IMR-90 (cell line): ENCODE results near the gene ZFR. TPM values are rescaled to one million over a fixed set of nuclear protein-coding genes. Genes with fewer than 3 reads are reported as not detected.

Source experiments
- ATAC-seq: fragments of 200-7000 bp; cut with Tn5 transposase; 2 replicates; pipeline ENCODE4 v1.9.1; 2020; ENCODE audit warnings: low read depth, mild to moderate bottlenecking, moderate library complexity
- BruUV-seq: library from RNA; stranded (reverse); fragments of 400-500 nt; replicated peaks from 2 replicates; lab custom pipeline; 2021; lab: Mats Ljungman, UMichigan
- CTCF ChIA-PET: fragments of 300-600 bp; formaldehyde crosslinking; extraction: SDS; loops from one replicate; lab custom pipeline; 2021; ENCODE audit warnings: antibody characterized with exemption; lab: Yijun Ruan, JAX
- POLR2A ChIA-PET: fragments of 300-600 bp; sonication (Branson Sonifier 250); formaldehyde crosslinking; loops from one replicate; lab custom pipeline; 2022; ENCODE audit warnings: antibody characterized with exemption; ENCODE audit not compliant: unreplicated experiment; lab: Charles Lee
- DNase-seq: peaks from one replicate; pipeline ENCODE4 v3.0.0; 2013
- H2AFZ ChIP-seq: replicated peaks from 2 replicates; pipeline ENCODE3; 2013; ENCODE audit warnings: low read length, mild to moderate bottlenecking; ENCODE audit not compliant: poor library complexity
- H2AK5ac ChIP-seq: 2 replicates; pipeline ENCODE4 v1.6.1; 2013; ENCODE audit warnings: low read depth, low read length, inconsistent platforms
- H2AK9ac ChIP-seq: replicated peaks from 2 replicates; pipeline ENCODE3; 2013; ENCODE audit warnings: mild to moderate bottlenecking, low read depth, low read length, moderate library complexity; ENCODE audit not compliant: poor library complexity
- H2BK120ac ChIP-seq: 2 replicates; pipeline ENCODE4 v1.6.1; 2013; ENCODE audit warnings: low read depth, low read length, inconsistent platforms
- H2BK15ac ChIP-seq: 3 replicates; pipeline ENCODE4 v1.6.1; 2013; ENCODE audit warnings: low read depth, low read length, inconsistent platforms
- H2BK20ac ChIP-seq: 2 replicates; pipeline ENCODE4 v1.6.1; 2013; ENCODE audit warnings: low read depth, mild to moderate bottlenecking, inconsistent platforms, low read length, moderate library complexity
- H2BK5ac ChIP-seq: 2 replicates; pipeline ENCODE4 v1.6.1; 2013; ENCODE audit warnings: mild to moderate bottlenecking, low read depth, low read length, inconsistent platforms; ENCODE audit not compliant: poor library complexity, severe bottlenecking
- H3K14ac ChIP-seq: replicated peaks from 2 replicates; pipeline ENCODE4 v1.6.1; 2013; ENCODE audit warnings: low read depth, low read length, inconsistent platforms
- H3K18ac ChIP-seq: 2 replicates; pipeline ENCODE4 v1.6.1; 2013; ENCODE audit warnings: low read depth, low read length, control low read depth
- H3K23ac ChIP-seq: 2 replicates; pipeline ENCODE4 v1.6.1; 2013; ENCODE audit warnings: low read depth, low read length, inconsistent platforms
- H3K27ac ChIP-seq: 2 replicates; pipeline ENCODE4 v1.5.1; 2013; ENCODE audit warnings: mild to moderate bottlenecking, control low read depth, low read length; ENCODE audit not compliant: insufficient read depth
- H3K27me3 ChIP-seq: 2 replicates; pipeline ENCODE4 v1.6.1; 2013; ENCODE audit warnings: low read length; ENCODE audit not compliant: control insufficient read depth, insufficient read depth
- H3K36me3 ChIP-seq: 2 replicates; pipeline ENCODE4 v1.6.1; 2013; ENCODE audit warnings: low read length, mixed read lengths; ENCODE audit not compliant: control insufficient read depth, insufficient read depth
- H3K4ac ChIP-seq: 2 replicates; pipeline ENCODE4 v1.6.1; 2013; ENCODE audit warnings: low read depth, low read length, inconsistent platforms
- H3K4me1 ChIP-seq: 2 replicates; pipeline ENCODE4 v1.6.1; 2013; ENCODE audit warnings: low read length, mixed read lengths; ENCODE audit not compliant: control insufficient read depth, insufficient read depth
- H3K4me2 ChIP-seq: 2 replicates; pipeline ENCODE4 v1.6.1; 2013; ENCODE audit warnings: low read depth, mild to moderate bottlenecking, control low read depth, low read length, moderate library complexity
- H3K4me3 ChIP-seq: 2 replicates; pipeline ENCODE4 v1.5.1; 2013; ENCODE audit warnings: low read depth, mild to moderate bottlenecking, control low read depth, low read length, moderate library complexity; ENCODE audit not compliant: insufficient read depth
- H3K56ac ChIP-seq: 2 replicates; pipeline ENCODE4 v1.6.1; 2013; ENCODE audit warnings: low read length, inconsistent platforms; ENCODE audit not compliant: insufficient read depth; ENCODE audit errors: extremely low read depth
- H3K79me1 ChIP-seq, 2 experiments: 2 replicates each; pipeline ENCODE4 v1.6.1; 2013; ENCODE audit warnings: low read length in 2 of 2, inconsistent platforms in 1 of 2, low read depth in 1 of 2
- H3K9ac ChIP-seq: 2 replicates; pipeline ENCODE4 v1.6.1; 2013; ENCODE audit warnings: low read depth, low read length, control low read depth
- H3K9me1 ChIP-seq: 2 replicates; pipeline ENCODE4 v1.6.1; 2013; ENCODE audit warnings: low read length, inconsistent platforms; ENCODE audit not compliant: insufficient read depth
- H3K9me3 ChIP-seq: 2 replicates; pipeline ENCODE4 v1.6.1; 2013; ENCODE audit warnings: low read length; ENCODE audit not compliant: control insufficient read depth, insufficient read depth
- H4K20me1 ChIP-seq: 2 replicates; pipeline ENCODE4 v1.6.1; 2013; ENCODE audit warnings: low read length, inconsistent platforms; ENCODE audit not compliant: insufficient read depth
- H4K5ac ChIP-seq: 2 replicates; pipeline ENCODE4 v1.6.1; 2013; ENCODE audit warnings: mild to moderate bottlenecking, low read depth, low read length, control low read depth
- H4K8ac ChIP-seq, 2 experiments: 2 replicates each; pipeline ENCODE4 v1.6.1; 2013; ENCODE audit warnings: low read depth in 2 of 2, low read length in 2 of 2, control low read depth in 1 of 2, inconsistent platforms in 1 of 2
- H4K91ac ChIP-seq: 2 replicates; pipeline ENCODE4 v1.6.1; 2013; ENCODE audit warnings: low read depth, low read length, inconsistent platforms; ENCODE audit not compliant: insufficient read depth
- BHLHE40 ChIP-seq: fragments of 150-350 bp; IDR thresholded peaks from 2 replicates; pipeline ENCODE4 v1.6.1; 2016; ENCODE audit warnings: mild to moderate bottlenecking, low read depth, low read length
- CTCF ChIP-seq: conservative IDR thresholded peaks from 2 replicates; pipeline ENCODE4 v1.5.1; 2012; ENCODE audit warnings: mild to moderate bottlenecking, low read depth, low read length, improper control_type of control experiment
- FOS ChIP-seq: fragments of 150-350 bp; IDR thresholded peaks from 2 replicates; pipeline ENCODE4 v1.6.1; 2016; ENCODE audit warnings: low read depth, low read length
- MAFK ChIP-seq: IDR thresholded peaks from 2 replicates; pipeline ENCODE4 v1.6.1; 2012; ENCODE audit warnings: low read depth, low read length, improper control_type of control experiment
- MAZ ChIP-seq: IDR thresholded peaks from 2 replicates; pipeline ENCODE4 v1.6.1; 2012; ENCODE audit warnings: low read depth, mild to moderate bottlenecking, low read length, improper control_type of control experiment, moderate library complexity, borderline replicate concordance
- POLR2A ChIP-seq: IDR thresholded peaks from 2 replicates; pipeline ENCODE4 v1.6.1; 2012; ENCODE audit warnings: mild to moderate bottlenecking, low read depth, low read length
- RCOR1 ChIP-seq: IDR thresholded peaks from 2 replicates; pipeline ENCODE4 v1.6.1; 2012; ENCODE audit warnings: mild to moderate bottlenecking, low read length, improper control_type of control experiment; ENCODE audit not compliant: insufficient replicate concordance
- SMC3 ChIP-seq: fragments of 150-350 bp; IDR thresholded peaks from 2 replicates; pipeline ENCODE4 v1.6.1; 2016; ENCODE audit warnings: low read depth, mild to moderate bottlenecking, antibody characterized with exemption, low read length, moderate library complexity
- dilution Hi-C: fragments of 300-500 bp; cut with HindIII; formaldehyde crosslinking; loops from one replicate; pipeline ENCODE4 v1.14.3; 2018; ENCODE audit warnings: low sequenced_read_pairs; ENCODE audit not compliant: unreplicated experiment
- in situ Hi-C: fragments of 300-500 bp; cut with MboI; formaldehyde crosslinking; loops from 3 replicates; pipeline ENCODE4 v1.14.3; 2019; ENCODE audit warnings: low sequenced_read_pairs, inconsistent platforms, mixed read lengths
- intact Hi-C: fragments of 100-400 bp; cut with micrococcal nuclease; formaldehyde crosslinking; loops from 2 replicates; pipeline ENCODE4 v1.10.0; 2022
- polyA plus RNA-seq, 3 experiments: library from polyadenylated mRNA; depleted of rRNA; stranded (reverse); fragments of >200 nt; gene quantifications; 2 replicates each; pipeline ENCODE4 v1.2.3, GENCODE V29; 2012; ENCODE audit warnings: low replicate concordance in 1 of 3
- total RNA-seq: library from RNA; depleted of rRNA; stranded (reverse); fragments of >200 nt; gene quantifications from 2 replicates; pipeline ENCODE4 v1.2.3, GENCODE V29; 2012
- TF ChIP-seq, protein P1 (sequence below): fragments of 150-350 bp; IDR thresholded peaks from 2 replicates; pipeline ENCODE4 v1.6.1; 2017; ENCODE audit warnings: mild to moderate bottlenecking, antibody characterized with exemption, low read length, low read depth

The ZFR gene
- total and polyA plus RNA-seq, 2 of the 4 experiments (the other 2 are of a cell fraction) = 30.4 to 81.4 TPM

- H3K14ac ChIP-seq = no peak overlapping the region
- BruUV-seq = no TSS peak
- no peak overlapping the region for H2AK5ac ChIP-seq
- H2AK9ac ChIP-seq = no peak overlapping the region
- H3K79me1 ChIP-seq = peaks cover 7 to 12% of the 10 kb centered on the region in 2 experiments; a peak in 3 of 4 replicates
- no peak overlapping the region for H3K56ac ChIP-seq
- no peak overlapping the region for H3K4me2 ChIP-seq
- no peaks in the 10 kb centered on the region; the same call in 1 of the 2 replicates for H4K20me1 ChIP-seq
- no peak overlapping the region for H2BK5ac ChIP-seq
- no peak overlapping the region for H3K4ac ChIP-seq
- H3K18ac ChIP-seq = no peak overlapping the region
- no peak overlapping the region for H4K5ac ChIP-seq
- no peak overlapping the region for H3K23ac ChIP-seq
- peaks cover 25% of the 10 kb centered on the region for H3K36me3 ChIP-seq
- ChIA-PET POLR2A (no interaction called here), CTCF (interaction anchor here (0.9 kb wide), 1 partner anchor 11 kb away, joined by 3 read pairs; no protein-coding TSS in a partner anchor)
- dilution Hi-C loops (no loop called here), in situ Hi-C loops (no loop called here), intact Hi-C loops (no loop called here)
- no peak overlapping the region for H4K91ac ChIP-seq
- H2BK20ac ChIP-seq = no peak overlapping the region
- H3K4me3 ChIP-seq = no peak overlapping the region
- no peak overlapping the region for H2BK15ac ChIP-seq
- H3K9me1 ChIP-seq = no peaks in the 10 kb centered on the region
- no peaks in the 10 kb centered on the region for H3K9me3 ChIP-seq
- TF ChIP-seq POLR2A = no peak
- TF ChIP-seq, protein P1, sequence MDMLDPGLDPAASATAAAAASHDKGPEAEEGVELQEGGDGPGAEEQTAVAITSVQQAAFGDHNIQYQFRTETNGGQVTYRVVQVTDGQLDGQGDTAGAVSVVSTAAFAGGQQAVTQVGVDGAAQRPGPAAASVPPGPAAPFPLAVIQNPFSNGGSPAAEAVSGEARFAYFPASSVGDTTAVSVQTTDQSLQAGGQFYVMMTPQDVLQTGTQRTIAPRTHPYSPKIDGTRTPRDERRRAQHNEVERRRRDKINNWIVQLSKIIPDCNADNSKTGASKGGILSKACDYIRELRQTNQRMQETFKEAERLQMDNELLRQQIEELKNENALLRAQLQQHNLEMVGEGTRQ = no peak
- no peak for TF ChIP-seq MAZ
- no peak for TF ChIP-seq CTCF
- no peak for TF ChIP-seq RCOR1
- no peak for TF ChIP-seq SMC3
- no peak for TF ChIP-seq BHLHE40
- no peak for TF ChIP-seq FOS
- no peak for TF ChIP-seq MAFK
- H3K9ac ChIP-seq = no peak overlapping the region
- no peaks in the 10 kb centered on the region for H3K27me3 ChIP-seq
- no peak for DNase-seq
- no peaks in the 10 kb centered on the region for H3K4me1 ChIP-seq
- H2BK120ac ChIP-seq = no peak overlapping the region
- no peak overlapping the region for H4K8ac ChIP-seq
- H2AFZ ChIP-seq = no peak overlapping the region
- no peak for ATAC-seq
- H3K27ac ChIP-seq = no peak overlapping the region
These were observed 86.9 kb downstream of the ZFR start for GRCh38 chr5:32357658-32358057.
